22Rv1 (cell line): ENCODE data around the gene CADM1.

Source experiments
- CTCF ChIP-seq: fragments of 450-650 bp; IDR thresholded peaks from 2 replicates; pipeline ENCODE4 v1.5.1; 2017; ENCODE audit warnings: mild to moderate bottlenecking
- ZFX ChIP-seq: fragments of 450-650 bp; IDR thresholded peaks from 2 replicates; pipeline ENCODE4 v1.6.1; 2017; ENCODE audit warnings: antibody characterized with exemption, borderline replicate concordance

GRCh38 chr11:115222863-115223530 is 281.2 kb downstream of the CADM1 start:
- no peak for TF ChIP-seq CTCF
- TF ChIP-seq ZFX = no peak
